HepG2 (cell line): ENCODE results near the gene CFAP221. TPM values are rescaled to one million over a fixed set of nuclear protein-coding genes. Genes with fewer than 3 reads are reported as not detected.

Experiments used
- AGO1 ChIP-seq: fragments of 200-400 bp; formaldehyde crosslinking; IDR thresholded peaks from 2 replicates; pipeline ENCODE4 v1.6.1; 2017; ENCODE audit warnings: mild to moderate bottlenecking, low read depth, low read length, moderate library complexity; ENCODE audit not compliant: poor library complexity, severe bottlenecking
- CBFB ChIP-seq: sonication (generic); formaldehyde crosslinking; IDR thresholded peaks from 2 replicates; pipeline ENCODE4 v1.4.0; 2020; ENCODE audit warnings: missing genetic modification reagents
- CBX2 ChIP-seq, 2 experiments: fragments of 200-600 bp in 1 of 2; sonication (generic); formaldehyde crosslinking in 1 of 2; IDR thresholded peaks; 2 replicates each; pipeline versions ENCODE4 v1.7.0 to v1.8.1; 2018 to 2022; ENCODE audit warnings: low read depth in 2 of 2, low read length in 1 of 2, mild to moderate bottlenecking in 1 of 2, missing genetic modification reagents in 1 of 2
- FOXA3 ChIP-seq: IDR thresholded peaks from 2 replicates; pipeline ENCODE4 v1.6.1; 2016; ENCODE audit warnings: missing genetic modification reagents, missing compliant biosample characterization
- FOXO1 ChIP-seq: sonication (generic); formaldehyde crosslinking; IDR thresholded peaks from 2 replicates; pipeline ENCODE4 v1.4.0; 2020; ENCODE audit warnings: missing genetic modification reagents
- HMGXB4 ChIP-seq, 2 experiments: sonication (generic) in 1 of 2; formaldehyde crosslinking in 1 of 2; IDR thresholded peaks; 2 replicates each; pipeline versions ENCODE4 v1.4.0 to v1.6.1; 2018 to 2020; ENCODE audit warnings: missing genetic modification reagents in 2 of 2, borderline replicate concordance in 1 of 2, low read depth in 1 of 2, mild to moderate bottlenecking in 1 of 2, missing biosample characterization in 1 of 2
- PATZ1 ChIP-seq: sonication (generic); formaldehyde crosslinking; IDR thresholded peaks from 2 replicates; pipeline ENCODE4 v1.4.0; 2020; ENCODE audit warnings: missing genetic modification reagents
- POLR2A ChIP-seq, 2 experiments: IDR thresholded peaks; 2 replicates each; pipeline ENCODE4 v1.6.1; 2011; ENCODE audit warnings: low read depth in 2 of 2, low read length in 2 of 2, mild to moderate bottlenecking in 1 of 2, moderate library complexity in 1 of 2; ENCODE audit not compliant: insufficient read depth in 1 of 2
- RAD21 ChIP-seq: fragments of 450-650 bp; formaldehyde crosslinking; IDR thresholded peaks from 2 replicates; pipeline ENCODE4 v1.5.0; 2020; ENCODE audit warnings: mild to moderate bottlenecking
- SP140L ChIP-seq: sonication (generic); formaldehyde crosslinking; IDR thresholded peaks from 2 replicates; pipeline ENCODE4 v1.4.0; 2020; ENCODE audit warnings: missing genetic modification reagents, borderline replicate concordance
- STAG1 ChIP-seq: sonication (generic); formaldehyde crosslinking; IDR thresholded peaks from 2 replicates; pipeline ENCODE4 v1.4.0; 2020; ENCODE audit warnings: missing genetic modification reagents
- TBX2 ChIP-seq: sonication (generic); formaldehyde crosslinking; IDR thresholded peaks from 2 replicates; pipeline ENCODE4 v1.5.0; 2020; ENCODE audit warnings: missing genetic modification reagents, mild to moderate bottlenecking, borderline replicate concordance
- TFE3 ChIP-seq: IDR thresholded peaks from 2 replicates; pipeline ENCODE4 v1.6.1; 2016
- YY1 ChIP-seq: IDR thresholded peaks from 2 replicates; pipeline ENCODE4 v1.6.1; 2011; ENCODE audit warnings: low read length, low read depth, moderate library complexity, mild to moderate bottlenecking; ENCODE audit not compliant: insufficient read depth, insufficient replicate concordance
- ZFYVE20 ChIP-seq: sonication (generic); formaldehyde crosslinking; IDR thresholded peaks from 2 replicates; pipeline ENCODE4 v1.8.0; 2023; ENCODE audit warnings: low read depth, mild to moderate bottlenecking, moderate library complexity, missing genetic modification reagents, borderline replicate concordance
- ZNF280D ChIP-seq: sonication (generic); formaldehyde crosslinking; IDR thresholded peaks from 2 replicates; pipeline ENCODE4 v1.5.1; 2020; ENCODE audit warnings: mild to moderate bottlenecking, missing genetic modification reagents
- ZNF501 ChIP-seq: sonication (generic); formaldehyde crosslinking; IDR thresholded peaks from 2 replicates; pipeline ENCODE4 v1.5.1; 2020; ENCODE audit warnings: mild to moderate bottlenecking, moderate library complexity, missing genetic modification reagents
- ZNF557 ChIP-seq: sonication (generic); formaldehyde crosslinking; IDR thresholded peaks from 2 replicates; pipeline ENCODE4 v1.4.0; 2020; ENCODE audit warnings: missing genetic modification reagents
- ZNF615 ChIP-seq: sonication (generic); formaldehyde crosslinking; IDR thresholded peaks from 2 replicates; pipeline ENCODE4 v1.5.0; 2020; ENCODE audit warnings: mild to moderate bottlenecking, missing genetic modification reagents, borderline replicate concordance
- ZNF644 ChIP-seq: IDR thresholded peaks from 2 replicates; pipeline ENCODE4 v1.6.1; 2016; ENCODE audit warnings: low read depth
- polyA plus RNA-seq, 8 experiments: library from polyadenylated mRNA; depleted of rRNA in 3 of 8; stranded (reverse) in 7 of 8; unstranded in 1 of 8; fragments of >200 nt; fragmentation: Illumina TruSeq in 4 of 8; extraction: Trizol in 4 of 8; gene quantifications; 2 replicates each; pipeline versions ENCODE4 v1.2.1 to v1.2.3, GENCODE V29; 2011 to 2016; ENCODE audit warnings: low read depth in 4 of 8, missing spikeins in 1 of 8, mixed read lengths in 1 of 8; ENCODE audit not compliant: insufficient read depth in 1 of 8
- total RNA-seq, 5 experiments: library from RNA; depleted of rRNA; stranded (reverse); fragments of >200 nt; fragmentation: Illumina TruSeq; extraction: Trizol; gene quantifications; 2 replicates each; pipeline ENCODE4 v1.2.3, GENCODE V29; 2016; ENCODE audit warnings: low read depth in 1 of 5

The CFAP221 gene
- total and polyA plus RNA-seq, 2 of the 13 experiments (the other 11 are each of a cell fraction or from before 2014, with no cell fraction given): not detected

GRCh38 chr2:119517433-119517832 lies 26.8 kb upstream of the CFAP221 start (continued):
- 0 out of 4 replicates have a peak, but pooled peaks have one; percentile 30 to 35 for TF ChIP-seq HMGXB4 (CRISPR knock-in tag; IDR thresholded peaks at IDR 0.05; ENCODE audit: borderline replicate concordance in 1 of 2, low read depth in 1 of 2)
- no peak for TF ChIP-seq ZNF280D (CRISPR knock-in tag)
- peak; percentile 50 for TF ChIP-seq YY1
- TF ChIP-seq ZFYVE20 (CRISPR knock-in tag): no peak
- no peak for TF ChIP-seq POLR2A (IDR thresholded peaks at IDR 0.05; ENCODE audit: insufficient read depth in 1 of 2, low read depth in 2 of 2, low read length in 2 of 2)
- TF ChIP-seq ZNF501 (CRISPR knock-in tag): 0 out of 2 replicates have a peak, but pooled peaks have one; percentile 21
- TF ChIP-seq CBFB (CRISPR knock-in tag): peak; percentile 25; the same call in 1 of the 2 replicates
- peak; percentile 69 for TF ChIP-seq STAG1 (CRISPR knock-in tag)
- TF ChIP-seq ZNF557 (CRISPR knock-in tag): no peak
- peak; percentile 64; the same call in 1 of the 2 replicates for TF ChIP-seq RAD21 (CRISPR knock-in tag)
- TF ChIP-seq FOXA3 (CRISPR knock-in tag): peak; percentile 18; the same call in 1 of the 2 replicates
- no peak for TF ChIP-seq AGO1
- TF ChIP-seq TFE3: 0 out of 2 replicates have a peak, but pooled peaks have one; percentile 13
- no peak for TF ChIP-seq CBX2 (IDR thresholded peaks at IDR 0.05; ENCODE audit: low read depth, low read length)
- TF ChIP-seq CBX2 (CRISPR knock-in tag; IDR thresholded peaks at IDR 0.05; ENCODE audit: low read depth): no peak
- TF ChIP-seq PATZ1 (CRISPR knock-in tag): 0 out of 2 replicates have a peak, but pooled peaks have one; percentile 21
- 0 out of 2 replicates have a peak, but pooled peaks have one; percentile 23 for TF ChIP-seq ZNF644 (CRISPR knock-in tag)
- no peak for TF ChIP-seq ZNF615 (CRISPR knock-in tag)
- no peak for TF ChIP-seq TBX2 (CRISPR knock-in tag)
- peak; percentile 41; the same call in 1 of the 2 replicates for TF ChIP-seq SP140L (CRISPR knock-in tag)
- TF ChIP-seq FOXO1: peak; percentile 50; the same call in 1 of the 2 replicates
